Kidney tubule cell (primary cell): Measurements from ENCODE around the gene RAPGEF2.
"Not testable (repeated sequence)": the region's sequence is repeated elsewhere in the genome, so short reads cannot be mapped to it uniquely, and the experiment has no call there.

Source experiments
- DNase-seq: peaks from one replicate; pipeline ENCODE4 v3.0.0-alpha.2; 2018; ENCODE audit warnings: low spot score

RAPGEF2 gene

GRCh38 chr4:159374749-159375530 is 272.1 kb downstream of the RAPGEF2 start:
- no peak for DNase-seq

GRCh38 chr4:159376289-159376688 is 273.4 kb downstream of the RAPGEF2 start:
- DNase-seq = no peak

GRCh38 chr4:159378056-159378616 is 275.3 kb downstream of the RAPGEF2 start:
- DNase-seq = no peak

- not testable (repeated sequence) for DNase-seq
These were observed 276.2 kb downstream of the RAPGEF2 start for GRCh38 chr4:159379064-159379463.

GRCh38 chr4:159379836-159380235 is 277.0 kb downstream of the RAPGEF2 start:
- no peak for DNase-seq

GRCh38 chr4:159382856-159383561 is 280.1 kb downstream of the RAPGEF2 start:
- no peak for DNase-seq

- no peak for DNase-seq
These were observed 280.7 kb downstream of the RAPGEF2 start for GRCh38 chr4:159383562-159383931.

- DNase-seq = no peak
These were observed 281.1 kb downstream of the RAPGEF2 start for GRCh38 chr4:159384017-159384416.

- no peak for DNase-seq
These were observed 281.8 kb downstream of the RAPGEF2 start for GRCh38 chr4:159384632-159385031.

GRCh38 chr4:159386620-159387019 is 283.7 kb downstream of the RAPGEF2 start:
- DNase-seq = no peak

- DNase-seq = no peak
These were observed 286.9 kb downstream of the RAPGEF2 start for GRCh38 chr4:159389756-159390155.

GRCh38 chr4:159390648-159391047 is 287.8 kb downstream of the RAPGEF2 start:
- peak; percentile 98 for DNase-seq

GRCh38 chr4:159395693-159396092 is 292.8 kb downstream of the RAPGEF2 start:
- DNase-seq = peak; percentile 48

GRCh38 chr4:159396151-159396550 is 293.3 kb downstream of the RAPGEF2 start:
- no peak for DNase-seq

- no peak for DNase-seq
These were observed 295.4 kb downstream of the RAPGEF2 start for GRCh38 chr4:159398236-159398638.

GRCh38 chr4:159400558-159401225 is 297.8 kb downstream of the RAPGEF2 start:
- DNase-seq = no peak

GRCh38 chr4:159401226-159401712 is 298.4 kb downstream of the RAPGEF2 start:
- no peak for DNase-seq

GRCh38 chr4:159401791-159402380 is 299.0 kb downstream of the RAPGEF2 start:
- DNase-seq = peak; percentile 94
